GM18498 (cell line): ENCODE results near the gene MPST.
A peak's percentile ranks its signal among the peaks of the same experiment; 100 is the strongest.

Experiments
- ATAC-seq: cut with Tn5 transposase; IDR thresholded peaks from one replicate; pipeline ENCODE4 v1.9.1; 2021; ENCODE audit warnings: mild to moderate bottlenecking, moderate library complexity; ENCODE audit not compliant: unreplicated experiment

The MPST gene

DNA sequence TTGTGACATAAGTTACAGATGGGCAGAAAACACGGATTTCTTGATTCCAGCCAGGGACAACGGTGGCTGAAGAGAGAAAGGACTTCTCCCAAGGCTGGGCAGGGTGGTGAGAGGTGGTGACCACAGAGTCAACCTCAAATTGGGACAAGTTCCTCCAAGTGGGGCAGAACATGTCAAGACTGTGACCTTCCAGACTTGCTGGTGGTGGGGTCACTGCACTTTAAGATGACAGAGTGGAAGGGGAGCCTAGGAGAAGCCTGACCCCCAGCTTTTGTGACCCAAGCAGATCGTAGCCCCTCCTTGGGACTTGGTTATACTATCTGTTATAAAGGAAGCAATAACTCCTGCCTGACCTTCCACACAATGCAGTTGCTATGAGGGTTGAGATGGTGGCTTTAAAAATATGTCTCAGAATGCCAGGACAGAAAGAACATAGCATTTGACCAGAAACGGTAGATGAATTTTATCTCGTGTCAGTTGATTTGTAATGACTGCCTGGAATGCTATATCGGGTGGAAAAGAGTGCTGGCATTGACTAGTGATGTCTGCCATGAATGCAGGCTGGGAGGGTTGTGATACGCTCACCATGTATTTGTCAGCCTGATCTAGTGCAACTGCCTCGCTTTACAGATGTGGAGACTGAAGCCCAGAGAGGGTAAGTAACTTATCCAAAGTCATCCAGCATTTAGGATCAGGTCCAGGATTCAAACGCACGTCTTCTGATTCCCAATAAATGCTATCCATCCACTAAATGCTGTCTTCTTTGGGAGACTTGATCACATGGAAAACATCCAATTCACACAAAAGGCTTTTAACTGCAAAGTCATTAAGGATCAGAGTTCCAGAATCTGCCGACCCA lies 18.6 kb upstream of the MPST start:
- no peak for ATAC-seq

DNA sequence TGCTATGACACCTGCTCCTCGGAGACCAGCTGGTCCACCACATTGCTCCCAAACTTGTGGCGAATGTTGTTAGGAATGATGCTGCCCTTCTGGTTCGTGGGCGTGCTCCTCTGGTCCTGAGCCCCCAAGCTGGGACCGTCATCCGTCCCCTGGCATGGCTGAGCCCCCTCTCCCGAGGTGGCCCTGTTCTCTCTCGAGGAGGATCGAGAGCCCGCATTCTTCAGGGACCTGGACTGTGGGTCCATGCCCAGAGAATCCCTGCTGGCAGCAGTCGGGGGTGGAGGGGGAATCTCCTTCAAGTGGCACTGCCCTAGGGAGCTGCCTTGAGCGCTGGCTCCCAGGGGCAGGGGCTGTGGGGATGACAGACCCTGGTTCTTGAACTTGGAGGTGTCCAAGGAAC lies 17.7 kb upstream of the MPST start:
- no peak for ATAC-seq

DNA sequence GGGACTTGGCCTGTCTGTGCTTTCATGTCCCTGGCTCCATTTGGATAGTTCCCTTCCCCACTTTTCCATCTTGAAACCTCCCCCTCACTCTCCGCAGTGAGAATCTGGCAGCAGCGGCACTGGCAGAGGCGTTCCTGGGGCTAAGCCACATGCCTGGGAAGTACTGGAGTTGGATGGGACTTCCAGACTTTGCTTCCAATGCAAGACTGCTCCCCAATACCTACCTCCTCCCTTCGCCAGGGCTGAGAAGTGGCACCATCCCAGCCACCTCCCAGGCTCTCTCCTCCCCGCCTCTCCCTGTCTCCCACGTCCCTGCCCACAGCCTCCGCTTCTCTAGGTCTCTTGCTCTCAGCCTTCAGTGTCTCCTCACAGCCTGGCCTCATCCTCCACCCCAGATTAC lies 16.9 kb upstream of the MPST start:
- ATAC-seq = no peak

- ATAC-seq = no peak
These were observed 11.9 kb upstream of the MPST start for GRCh38 chr22:37007651-37008050.

GRCh38 chr22:37008365-37008764 lies 11.2 kb upstream of the MPST start:
- ATAC-seq = no peak

GRCh38 chr22:37009490-37009889 lies 10.1 kb upstream of the MPST start:
- no peak for ATAC-seq

DNA sequence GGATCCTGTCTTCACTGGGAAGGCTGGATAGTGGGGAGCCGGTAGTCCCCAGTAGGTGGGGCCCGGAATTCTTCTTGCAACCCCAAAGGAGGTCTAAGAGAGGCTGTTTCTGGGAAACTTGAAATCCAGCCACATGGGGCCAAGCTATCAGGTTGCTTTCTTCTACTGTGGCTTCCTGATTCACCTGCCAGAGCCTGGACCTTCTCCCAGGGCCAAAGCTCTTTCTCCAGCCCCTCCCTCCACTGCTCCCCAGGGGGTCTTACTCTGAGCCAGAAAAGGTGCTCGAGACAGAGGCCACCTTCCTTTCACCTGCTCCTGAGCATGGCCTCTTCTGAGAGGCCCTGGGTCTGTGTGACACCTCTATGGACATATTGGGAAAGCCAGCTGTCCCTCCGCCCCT lies 9.4 kb upstream of the MPST start:
- no peak for ATAC-seq

GRCh38 chr22:37010976-37011375 lies 8.6 kb upstream of the MPST start:
- no peak for ATAC-seq

- no peak for ATAC-seq
These were observed 8.1 kb upstream of the MPST start for GRCh38 chr22:37011472-37011871.

- ATAC-seq = no peak
These were observed 7.2 kb upstream of the MPST start for GRCh38 chr22:37012262-37012904.

- no peak for ATAC-seq
These were observed 6.6 kb upstream of the MPST start for GRCh38 chr22:37012956-37013355.

DNA sequence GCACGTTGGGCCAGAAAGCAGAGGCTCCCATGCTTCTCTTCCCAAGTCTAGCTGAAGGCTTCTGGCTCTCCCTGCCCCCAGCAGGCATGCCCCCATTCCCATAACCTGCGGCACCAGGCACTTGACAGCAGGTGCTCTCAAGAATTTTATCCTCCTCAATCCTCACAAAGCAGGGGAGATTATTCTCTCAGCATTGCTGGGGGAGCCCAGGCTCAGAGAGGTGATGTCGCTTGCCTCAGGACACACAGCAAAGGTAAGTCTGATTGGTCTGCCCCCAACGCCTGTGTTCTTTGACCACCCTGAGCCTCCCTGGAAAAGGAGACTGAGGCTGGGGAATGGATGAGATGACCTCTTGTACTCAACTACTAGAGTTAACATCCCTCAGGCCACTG lies 5.1 kb upstream of the MPST start:
- no peak for ATAC-seq

DNA sequence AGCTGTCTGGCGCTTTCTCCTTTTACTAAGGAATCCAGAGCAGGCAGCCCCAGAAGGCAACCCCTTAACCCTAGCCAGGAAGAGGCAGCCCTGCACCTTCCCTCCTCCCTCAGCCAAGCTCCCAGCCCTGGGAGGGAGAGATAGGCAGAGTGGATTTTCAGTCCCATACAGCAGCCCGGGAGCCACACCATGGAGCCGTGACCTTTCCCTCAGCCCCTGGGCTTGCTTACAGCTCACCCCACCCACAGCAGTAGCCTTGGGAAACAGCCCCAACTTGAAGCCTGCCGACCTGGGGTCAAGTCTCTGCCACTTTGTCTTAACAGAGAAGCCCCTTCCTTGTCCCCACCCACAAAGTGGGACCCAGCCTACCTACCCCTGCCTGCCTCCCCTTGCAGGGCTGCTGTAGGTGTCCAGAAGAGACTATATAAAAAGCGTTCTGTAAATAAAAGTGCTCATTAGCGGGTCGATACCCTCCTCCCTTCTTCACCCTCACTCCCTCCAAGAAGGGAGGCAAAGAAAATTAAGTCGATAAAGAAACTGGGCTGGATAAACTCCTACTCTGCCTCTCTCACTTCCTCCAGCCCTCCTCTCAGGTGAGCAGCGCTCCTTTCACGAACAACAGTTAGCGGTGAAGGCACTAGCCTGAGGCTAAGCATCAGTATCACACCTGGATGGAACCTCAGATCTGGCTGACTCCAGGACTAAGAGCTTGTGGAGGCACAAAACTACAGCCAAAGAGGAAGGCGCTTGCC lies 4.5 kb upstream of the MPST start:
- no peak for ATAC-seq

DNA sequence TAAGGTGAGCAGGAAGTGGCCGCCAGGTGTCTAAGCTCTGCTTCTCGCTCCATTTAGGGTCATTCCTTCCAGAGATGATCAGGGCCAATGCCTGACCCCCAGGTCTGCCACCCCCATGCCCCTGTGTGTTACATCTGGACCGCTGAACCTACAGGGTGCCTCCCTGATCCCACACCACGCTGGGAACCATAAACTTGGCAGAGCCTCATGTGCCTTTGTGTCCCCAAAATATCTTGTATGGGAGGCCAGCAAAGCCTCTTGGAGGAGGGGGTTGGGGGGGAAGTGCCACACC lies 4.0 kb upstream of the MPST start:
- no peak for ATAC-seq

DNA sequence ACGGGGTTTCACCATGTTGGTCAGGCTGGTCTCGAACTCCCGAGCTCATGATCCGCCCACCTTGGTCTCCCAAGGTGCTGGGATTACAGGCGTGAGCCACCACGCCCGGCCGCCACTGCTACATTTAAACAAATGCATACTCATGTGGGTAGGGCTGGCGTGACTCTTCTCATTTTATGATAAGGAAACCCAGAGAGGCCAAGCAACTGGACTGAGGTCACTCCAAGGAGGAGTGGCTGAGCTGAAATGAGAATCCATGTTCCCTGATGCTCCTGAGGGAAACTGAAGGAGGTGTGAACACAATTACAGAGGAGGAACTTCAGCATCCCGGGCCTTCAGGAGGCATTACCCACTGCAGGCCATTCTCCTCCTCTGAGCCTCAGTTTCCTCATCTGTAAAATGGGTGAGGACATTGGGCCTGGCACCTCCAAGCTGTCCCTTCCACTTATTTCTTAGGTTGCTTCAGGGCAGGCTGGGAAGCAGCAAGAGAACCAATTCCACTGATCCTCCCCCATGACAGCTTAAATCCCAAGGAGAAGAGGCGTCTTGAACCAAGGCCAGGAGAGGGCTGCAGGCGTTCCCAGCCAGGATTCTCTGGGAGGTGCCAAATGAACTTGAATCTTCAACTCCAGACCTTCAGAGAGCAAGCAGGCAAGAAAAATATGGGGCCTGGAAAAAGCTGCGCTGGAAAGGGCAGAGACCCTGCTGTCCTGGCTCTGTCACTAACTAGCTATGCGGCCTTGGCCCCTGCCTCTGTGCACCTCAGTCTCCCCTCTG lies 3.2 kb upstream of the MPST start:
- ATAC-seq = no peak

- no peak for ATAC-seq
These were observed 2.2 kb upstream of the MPST start for GRCh38 chr22:37017356-37017755.

GRCh38 chr22:37018086-37018814 lies 1.3 kb upstream of the MPST start:
- ATAC-seq = no peak

GRCh38 chr22:37018815-37019308 lies 680 bp upstream of the MPST start:
- ATAC-seq = peak; percentile 34

DNA sequence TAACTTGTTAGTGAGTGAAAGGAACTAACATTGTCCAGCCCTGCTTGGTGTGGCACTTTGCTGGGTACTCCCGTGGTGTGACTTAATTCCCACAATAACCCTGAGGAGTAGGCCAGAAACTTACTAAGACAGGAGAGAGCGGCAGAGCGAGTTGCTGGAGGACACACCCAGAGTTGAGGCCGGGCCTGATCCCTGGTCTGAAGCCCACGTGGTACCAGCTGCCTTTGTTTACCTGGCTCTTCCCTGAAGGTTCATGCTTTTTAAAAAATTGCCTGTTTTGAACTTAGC lies 594 bp downstream of the MPST start:
- ATAC-seq = no peak

GRCh38 chr22:37021041-37021440 lies 1.5 kb downstream of the MPST start:
- no peak for ATAC-seq
